Measurements from ENCODE around the gene TRPM3.

GRCh38 chr9:70678153-70678552 is 443.3 kb downstream of the TRPM3 start:
- TF ChIP-seq, protein P1, sequence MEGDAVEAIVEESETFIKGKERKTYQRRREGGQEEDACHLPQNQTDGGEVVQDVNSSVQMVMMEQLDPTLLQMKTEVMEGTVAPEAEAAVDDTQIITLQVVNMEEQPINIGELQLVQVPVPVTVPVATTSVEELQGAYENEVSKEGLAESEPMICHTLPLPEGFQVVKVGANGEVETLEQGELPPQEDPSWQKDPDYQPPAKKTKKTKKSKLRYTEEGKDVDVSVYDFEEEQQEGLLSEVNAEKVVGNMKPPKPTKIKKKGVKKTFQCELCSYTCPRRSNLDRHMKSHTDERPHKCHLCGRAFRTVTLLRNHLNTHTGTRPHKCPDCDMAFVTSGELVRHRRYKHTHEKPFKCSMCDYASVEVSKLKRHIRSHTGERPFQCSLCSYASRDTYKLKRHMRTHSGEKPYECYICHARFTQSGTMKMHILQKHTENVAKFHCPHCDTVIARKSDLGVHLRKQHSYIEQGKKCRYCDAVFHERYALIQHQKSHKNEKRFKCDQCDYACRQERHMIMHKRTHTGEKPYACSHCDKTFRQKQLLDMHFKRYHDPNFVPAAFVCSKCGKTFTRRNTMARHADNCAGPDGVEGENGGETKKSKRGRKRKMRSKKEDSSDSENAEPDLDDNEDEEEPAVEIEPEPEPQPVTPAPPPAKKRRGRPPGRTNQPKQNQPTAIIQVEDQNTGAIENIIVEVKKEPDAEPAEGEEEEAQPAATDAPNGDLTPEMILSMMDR (IDR thresholded peaks at IDR 0.05; ENCODE audit: low read depth, low read length, missing input control): no peak
- no peak for TF ChIP-seq SP1 (IDR thresholded peaks at IDR 0.05)
- no peak for TF ChIP-seq JUND (IDR thresholded peaks at IDR 0.05)
- no peak for TF ChIP-seq TAF1 (conservative IDR thresholded peaks at IDR 0.05)
- TF ChIP-seq MAX (IDR thresholded peaks at IDR 0.05): no peak
- TF ChIP-seq, protein P2, sequence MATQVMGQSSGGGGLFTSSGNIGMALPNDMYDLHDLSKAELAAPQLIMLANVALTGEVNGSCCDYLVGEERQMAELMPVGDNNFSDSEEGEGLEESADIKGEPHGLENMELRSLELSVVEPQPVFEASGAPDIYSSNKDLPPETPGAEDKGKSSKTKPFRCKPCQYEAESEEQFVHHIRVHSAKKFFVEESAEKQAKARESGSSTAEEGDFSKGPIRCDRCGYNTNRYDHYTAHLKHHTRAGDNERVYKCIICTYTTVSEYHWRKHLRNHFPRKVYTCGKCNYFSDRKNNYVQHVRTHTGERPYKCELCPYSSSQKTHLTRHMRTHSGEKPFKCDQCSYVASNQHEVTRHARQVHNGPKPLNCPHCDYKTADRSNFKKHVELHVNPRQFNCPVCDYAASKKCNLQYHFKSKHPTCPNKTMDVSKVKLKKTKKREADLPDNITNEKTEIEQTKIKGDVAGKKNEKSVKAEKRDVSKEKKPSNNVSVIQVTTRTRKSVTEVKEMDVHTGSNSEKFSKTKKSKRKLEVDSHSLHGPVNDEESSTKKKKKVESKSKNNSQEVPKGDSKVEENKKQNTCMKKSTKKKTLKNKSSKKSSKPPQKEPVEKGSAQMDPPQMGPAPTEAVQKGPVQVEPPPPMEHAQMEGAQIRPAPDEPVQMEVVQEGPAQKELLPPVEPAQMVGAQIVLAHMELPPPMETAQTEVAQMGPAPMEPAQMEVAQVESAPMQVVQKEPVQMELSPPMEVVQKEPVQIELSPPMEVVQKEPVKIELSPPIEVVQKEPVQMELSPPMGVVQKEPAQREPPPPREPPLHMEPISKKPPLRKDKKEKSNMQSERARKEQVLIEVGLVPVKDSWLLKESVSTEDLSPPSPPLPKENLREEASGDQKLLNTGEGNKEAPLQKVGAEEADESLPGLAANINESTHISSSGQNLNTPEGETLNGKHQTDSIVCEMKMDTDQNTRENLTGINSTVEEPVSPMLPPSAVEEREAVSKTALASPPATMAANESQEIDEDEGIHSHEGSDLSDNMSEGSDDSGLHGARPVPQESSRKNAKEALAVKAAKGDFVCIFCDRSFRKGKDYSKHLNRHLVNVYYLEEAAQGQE (IDR thresholded peaks at IDR 0.05): no peak
- no peak for TF ChIP-seq HNF4A (conservative IDR thresholded peaks at IDR 0.05)
- no peak for TF ChIP-seq EGR1 (IDR thresholded peaks at IDR 0.05; ENCODE audit: low read depth in 2 of 2)
- TF ChIP-seq RAD21 (IDR thresholded peaks at IDR 0.05): no peak
- TF ChIP-seq YY1 (IDR thresholded peaks at IDR 0.05): no peak
- TF ChIP-seq GABPA (IDR thresholded peaks at IDR 0.05 in 1 of 2, conservative IDR thresholded peaks at IDR 0.05 in 1 of 2): no peak
- TF ChIP-seq RXRA (IDR thresholded peaks at IDR 0.05): no peak
- no peak for TF ChIP-seq ATF3 (IDR thresholded peaks at IDR 0.05)
- TF ChIP-seq, protein P3, sequence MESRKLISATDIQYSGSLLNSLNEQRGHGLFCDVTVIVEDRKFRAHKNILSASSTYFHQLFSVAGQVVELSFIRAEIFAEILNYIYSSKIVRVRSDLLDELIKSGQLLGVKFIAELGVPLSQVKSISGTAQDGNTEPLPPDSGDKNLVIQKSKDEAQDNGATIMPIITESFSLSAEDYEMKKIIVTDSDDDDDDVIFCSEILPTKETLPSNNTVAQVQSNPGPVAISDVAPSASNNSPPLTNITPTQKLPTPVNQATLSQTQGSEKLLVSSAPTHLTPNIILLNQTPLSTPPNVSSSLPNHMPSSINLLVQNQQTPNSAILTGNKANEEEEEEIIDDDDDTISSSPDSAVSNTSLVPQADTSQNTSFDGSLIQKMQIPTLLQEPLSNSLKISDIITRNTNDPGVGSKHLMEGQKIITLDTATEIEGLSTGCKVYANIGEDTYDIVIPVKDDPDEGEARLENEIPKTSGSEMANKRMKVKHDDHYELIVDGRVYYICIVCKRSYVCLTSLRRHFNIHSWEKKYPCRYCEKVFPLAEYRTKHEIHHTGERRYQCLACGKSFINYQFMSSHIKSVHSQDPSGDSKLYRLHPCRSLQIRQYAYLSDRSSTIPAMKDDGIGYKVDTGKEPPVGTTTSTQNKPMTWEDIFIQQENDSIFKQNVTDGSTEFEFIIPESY (IDR thresholded peaks at IDR 0.05): no peak

All from liver (tissue), 3 donors.